Breast epithelium (tissue), 3 donors: ENCODE results near the gene ANKH.

Source experiments
- CTCF ChIP-seq, 3 donors: fragments of 450-650 bp; IDR thresholded peaks; one replicate each; pipeline ENCODE4 v1.5.1; 2016 to 2017; ENCODE audit warnings: antibody characterized with exemption in 3 of 3, mild to moderate bottlenecking in 3 of 3, moderate library complexity in 3 of 3
- POLR2A ChIP-seq: fragments of 450-650 bp; IDR thresholded peaks from one replicate; pipeline ENCODE4 v1.6.1; 2016; ENCODE audit warnings: antibody characterized with exemption, mild to moderate bottlenecking, moderate library complexity
- POLR2AphosphoS5 ChIP-seq, 3 donors: sonication (generic); formaldehyde crosslinking; IDR thresholded peaks; one replicate each; pipeline ENCODE4 v1.6.1; 2017; ENCODE audit warnings: antibody characterized with exemption in 3 of 3

- TF ChIP-seq POLR2A: no peak
- peak in 1 of 3 donors; percentile 34 for TF ChIP-seq CTCF (IDR thresholded peaks at IDR 0.05)
- TF ChIP-seq POLR2AphosphoS5 (IDR thresholded peaks at IDR 0.05): no peak
Observed at GRCh38 chr5:14871214-14872069, at the start of gene ANKH.
